HCT116 (cell line): ENCODE results near the gene GORAB. TPM values are rescaled to one million over a fixed set of nuclear protein-coding genes. Genes with fewer than 3 reads are reported as not detected.

ENCODE experiments used
- ATAC-seq: fragments of 200-7000 bp; cut with Tn5 transposase; 2 replicates; pipeline ENCODE4 v1.9.1; 2020; ENCODE audit warnings: mild to moderate bottlenecking, moderate library complexity
- BruUV-seq: library from RNA; stranded (reverse); fragments of 400-500 nt; replicated peaks from 2 replicates; lab custom pipeline; 2021; lab: Mats Ljungman, UMichigan
- CTCF ChIA-PET: fragments of 300-600 bp; sonication (Branson Sonifier 250); formaldehyde crosslinking; loops from one replicate; lab custom pipeline; 2021; ENCODE audit warnings: antibody characterized with exemption; lab: Charles Lee
- POLR2A ChIA-PET: fragments of 300-600, 350-600 bp; sonication (Branson Sonifier 250); formaldehyde crosslinking; loops from one replicate; lab custom pipeline; 2021; ENCODE audit warnings: antibody characterized with exemption; lab: Charles Lee
- RAD21 ChIA-PET, 2 experiments: fragments of 300-600 bp; sonication (Branson Sonifier 250); formaldehyde crosslinking; loops; one replicate each; lab custom pipeline; 2023; ENCODE audit warnings: low total read pairs in 2 of 2; ENCODE audit not compliant: uncharacterized antibody in 2 of 2, unreplicated experiment in 2 of 2, low non-redundant PET in 1 of 2; lab: Charles Lee
- DNase-seq: peaks from one replicate; pipeline ENCODE4 v3.0.0-alpha.2; 2010; ENCODE audit warnings: low read depth, low spot score
- H2AFZ ChIP-seq: fragments of 200-600 bp; shearing (Covaris generic), sonication (generic); 2 replicates; pipeline ENCODE4 v1.6.1; 2017; ENCODE audit warnings: low read depth, mixed run types, mixed read lengths, antibody characterized with exemption, low read length; ENCODE audit not compliant: poor library complexity, severe bottlenecking
- H3K27ac ChIP-seq: 2 replicates; pipeline ENCODE4 v1.5.1; 2012; ENCODE audit warnings: low read depth, low read length
- H3K27me3 ChIP-seq: fragments of 200-600 bp; sonication (generic); 2 replicates; pipeline ENCODE4 v1.6.1; 2016; ENCODE audit warnings: mixed run types, low read length, mixed read lengths; ENCODE audit not compliant: insufficient read depth
- H3K36me3 ChIP-seq, 2 experiments: fragments of 200-500 bp in 1 of 2; fragments of 200-600 bp in 1 of 2; sonication (Bioruptor generic) in 1 of 2; sonication (generic) in 1 of 2; 2 replicates each; pipeline versions ENCODE4 v1.5.1 to v1.6.1; 2014 to 2016; ENCODE audit warnings: low read length in 2 of 2, inconsistent platforms in 1 of 2, mixed read lengths in 1 of 2, mixed run types in 1 of 2; ENCODE audit not compliant: insufficient read depth in 2 of 2, control insufficient read depth in 1 of 2
- H3K4me1 ChIP-seq, 2 experiments: fragments of 200-600 bp in 1 of 2; sonication (generic) in 1 of 2; 2 replicates each; pipeline versions ENCODE4 v1.5.1 to v1.6.1; 2012 to 2017; ENCODE audit warnings: low read length in 2 of 2, inconsistent platforms in 1 of 2, mild to moderate bottlenecking in 1 of 2, mixed read lengths in 1 of 2, mixed run types in 1 of 2, moderate library complexity in 1 of 2; ENCODE audit not compliant: insufficient read depth in 2 of 2, control insufficient read depth in 1 of 2
- H3K4me2 ChIP-seq: fragments of 200-600 bp; sonication (generic); 2 replicates; pipeline ENCODE4 v1.6.1; 2017; ENCODE audit warnings: mixed run types, low read length, mixed read lengths
- H3K4me3 ChIP-seq, 2 experiments: fragments of 200-600 bp in 1 of 2; sonication (generic) in 1 of 2; replicated peaks in 1 of 2; 2 replicates each; pipeline ENCODE4 v1.5.1; 2011 to 2016; ENCODE audit warnings: low read length in 2 of 2, control low read depth in 1 of 2, low read depth in 1 of 2, mild to moderate bottlenecking in 1 of 2, mixed read lengths in 1 of 2, mixed run types in 1 of 2
- H3K79me2 ChIP-seq: fragments of 200-600 bp; sonication (generic); 2 replicates; pipeline ENCODE4 v1.6.1; 2017; ENCODE audit warnings: mild to moderate bottlenecking, mixed run types, low read length, moderate library complexity, mixed read lengths; ENCODE audit not compliant: insufficient read depth
- H3K9ac ChIP-seq: fragments of 200-600 bp; sonication (generic); 2 replicates; pipeline ENCODE4 v1.6.1; 2016; ENCODE audit warnings: low read length, mixed read lengths
- H3K9me2 ChIP-seq: fragments of 200-600 bp; sonication (generic), shearing (Covaris generic); 2 replicates; pipeline ENCODE4 v1.6.1; 2017; ENCODE audit warnings: mixed run types, mild to moderate bottlenecking, moderate library complexity; ENCODE audit not compliant: insufficient read depth
- H3K9me3 ChIP-seq, 2 experiments: fragments of 200-500 bp in 1 of 2; fragments of 200-600 bp in 1 of 2; sonication (Bioruptor generic) in 1 of 2; sonication (generic) in 1 of 2; 2 replicates each; pipeline ENCODE4 v1.6.1; 2014 to 2017; ENCODE audit warnings: low read length in 2 of 2, mixed read lengths in 2 of 2, inconsistent platforms in 1 of 2, low read depth in 1 of 2, mild to moderate bottlenecking in 1 of 2, mixed run types in 1 of 2, moderate library complexity in 1 of 2; ENCODE audit not compliant: control insufficient read depth in 1 of 2, insufficient read depth in 1 of 2
- H4K20me1 ChIP-seq: fragments of 200-600 bp; sonication (generic), shearing (Covaris generic); 2 replicates; pipeline ENCODE4 v1.6.1; 2017; ENCODE audit warnings: mixed run types, mild to moderate bottlenecking, moderate library complexity; ENCODE audit not compliant: insufficient read depth
- ELF1 ChIP-seq: IDR thresholded peaks from 2 replicates; pipeline ENCODE4 v1.6.1; 2012; ENCODE audit warnings: low read depth, borderline replicate concordance
- REST ChIP-seq: IDR thresholded peaks from 2 replicates; pipeline ENCODE4 v1.6.1; 2012; ENCODE audit warnings: low read depth
- ZBTB33 ChIP-seq: IDR thresholded peaks from 2 replicates; pipeline ENCODE4 v1.6.1; 2011; ENCODE audit warnings: mild to moderate bottlenecking, low read length, moderate library complexity; ENCODE audit not compliant: insufficient replicate concordance; ENCODE audit errors: extremely low read depth
- intact Hi-C: fragments of 100-400 bp; cut with micrococcal nuclease; formaldehyde crosslinking; loops from 2 replicates; pipeline ENCODE4 v1.10.0; 2022
- total RNA-seq: library from RNA; stranded (reverse); gene quantifications from one replicate; pipeline ENCODE4 v1.2.1, GENCODE V29; 2021; ENCODE audit not compliant: unreplicated experiment

Gene GORAB
- total RNA-seq, 1 experiment from 2014 or later = 7.5 TPM

- DNase-seq (no peak), ATAC-seq (no peak)
- RAD21 ChIA-PET = no interaction called here
Measured at GRCh38 chr1:170599033-170599432, 67.1 kb downstream of the GORAB start.

GRCh38 chr1:170601866-170602265, 69.9 kb downstream of the GORAB start:
- H3K4me1 ChIP-seq = no peaks in the 10 kb centered on the region
- H3K27me3 ChIP-seq = no peaks in the 10 kb centered on the region
- DNase-seq = no peak
- RAD21 ChIA-PET = no interaction called here
- no peak overlapping the region for H3K9ac ChIP-seq
- H3K9me2 ChIP-seq = no peaks in the 10 kb centered on the region
- CTCF ChIA-PET = no interaction called here
- no peak overlapping the region for H3K4me3 ChIP-seq
- no peak overlapping the region for H3K4me2 ChIP-seq
- BruUV-seq = no TSS peak
- POLR2A ChIA-PET = no interaction called here
- no peak for TF ChIP-seq REST
- TF ChIP-seq ZBTB33 = no peak
- TF ChIP-seq, all 23 proteins: peak for 0
- no peak for ATAC-seq
- H3K79me2 ChIP-seq = no peaks in the 10 kb centered on the region
- H2AFZ ChIP-seq = no peak overlapping the region
- no peaks in the 10 kb centered on the region for H4K20me1 ChIP-seq
- intact Hi-C loops = no loop called here
- H3K9me3 ChIP-seq = peaks cover 0 to 3% of the 10 kb centered on the region in 2 experiments; a peak in 1 of 4 replicates
- no peaks in the 10 kb centered on the region for H3K36me3 ChIP-seq
- no peak overlapping the region for H3K27ac ChIP-seq

More at GRCh38 chr1:170599033-170599432, 67.1 kb downstream of the GORAB start:
- Histone ChIP-seq H4K20me1 (no peaks in the 10 kb centered on the region), H2AFZ (no peak overlapping the region), H3K36me3 (no peaks in the 10 kb centered on the region), H3K4me2 (no peak overlapping the region), H3K9me3 (peaks cover 0 to 3% of the 10 kb centered on the region in 2 experiments; a peak in 1 of 4 replicates), H3K4me1 (no peaks in the 10 kb centered on the region), H3K4me3 (no peak overlapping the region), H3K79me2 (no peaks in the 10 kb centered on the region), H3K27me3 (no peaks in the 10 kb centered on the region), H3K27ac (no peak overlapping the region), H3K9me2 (no peaks in the 10 kb centered on the region), H3K9ac (no peak overlapping the region)
- TF ChIP-seq ELF1 = no peak
- CTCF ChIA-PET = no interaction called here
- intact Hi-C loops = no loop called here
- POLR2A ChIA-PET = no interaction called here
- no TSS peak for BruUV-seq
